ENCODE measurements around the gene SDCBP2.

The SDCBP2 gene

GRCh38 chr20:1370548-1371110 is 41.7 kb upstream of the SDCBP2 start:
- H3K27ac ChIP-seq, result no peak overlapping the region
- no peak for TF ChIP-seq ZFX (IDR thresholded peaks at IDR 0.05; ENCODE audit: borderline replicate concordance)
- TF ChIP-seq, protein P1, sequence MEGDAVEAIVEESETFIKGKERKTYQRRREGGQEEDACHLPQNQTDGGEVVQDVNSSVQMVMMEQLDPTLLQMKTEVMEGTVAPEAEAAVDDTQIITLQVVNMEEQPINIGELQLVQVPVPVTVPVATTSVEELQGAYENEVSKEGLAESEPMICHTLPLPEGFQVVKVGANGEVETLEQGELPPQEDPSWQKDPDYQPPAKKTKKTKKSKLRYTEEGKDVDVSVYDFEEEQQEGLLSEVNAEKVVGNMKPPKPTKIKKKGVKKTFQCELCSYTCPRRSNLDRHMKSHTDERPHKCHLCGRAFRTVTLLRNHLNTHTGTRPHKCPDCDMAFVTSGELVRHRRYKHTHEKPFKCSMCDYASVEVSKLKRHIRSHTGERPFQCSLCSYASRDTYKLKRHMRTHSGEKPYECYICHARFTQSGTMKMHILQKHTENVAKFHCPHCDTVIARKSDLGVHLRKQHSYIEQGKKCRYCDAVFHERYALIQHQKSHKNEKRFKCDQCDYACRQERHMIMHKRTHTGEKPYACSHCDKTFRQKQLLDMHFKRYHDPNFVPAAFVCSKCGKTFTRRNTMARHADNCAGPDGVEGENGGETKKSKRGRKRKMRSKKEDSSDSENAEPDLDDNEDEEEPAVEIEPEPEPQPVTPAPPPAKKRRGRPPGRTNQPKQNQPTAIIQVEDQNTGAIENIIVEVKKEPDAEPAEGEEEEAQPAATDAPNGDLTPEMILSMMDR (IDR thresholded peaks at IDR 0.05), result no peak

DNA sequence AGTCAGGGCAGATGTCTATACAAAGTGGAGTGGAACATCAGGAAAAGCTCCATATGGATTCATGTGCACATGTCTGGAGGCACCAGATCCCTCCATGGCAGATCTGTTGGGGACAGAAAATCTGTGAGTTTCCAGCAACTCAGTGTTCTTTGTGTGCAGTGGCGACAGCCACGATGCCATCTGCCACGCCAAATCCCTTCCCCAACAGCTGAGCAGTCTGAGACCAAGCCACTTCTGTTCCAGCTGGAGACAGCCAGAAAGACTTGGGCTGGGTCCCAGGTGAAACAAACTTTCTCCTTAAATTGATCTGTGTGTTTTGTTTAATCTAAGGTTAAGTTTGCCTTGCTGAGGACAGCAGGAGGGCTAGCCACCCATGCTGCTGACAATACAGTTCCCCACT is 41.0 kb upstream of the SDCBP2 start:
- TF ChIP-seq, protein P1 (IDR thresholded peaks at IDR 0.05), result no peak
- no peak for TF ChIP-seq ZFX (IDR thresholded peaks at IDR 0.05; ENCODE audit: borderline replicate concordance)
- H3K27ac ChIP-seq, result no peak overlapping the region

GRCh38 chr20:1368448-1369199 is 39.7 kb upstream of the SDCBP2 start:
- TF ChIP-seq, protein P1 (IDR thresholded peaks at IDR 0.05), result no peak
- no peak for TF ChIP-seq ZFX (IDR thresholded peaks at IDR 0.05; ENCODE audit: borderline replicate concordance)
- no peak overlapping the region for H3K27ac ChIP-seq

- no peak for TF ChIP-seq ZFX (IDR thresholded peaks at IDR 0.05; ENCODE audit: borderline replicate concordance)
- no peak overlapping the region for H3K27ac ChIP-seq
Observed at GRCh38 chr20:1367479-1367878, 38.5 kb upstream of the SDCBP2 start.

DNA sequence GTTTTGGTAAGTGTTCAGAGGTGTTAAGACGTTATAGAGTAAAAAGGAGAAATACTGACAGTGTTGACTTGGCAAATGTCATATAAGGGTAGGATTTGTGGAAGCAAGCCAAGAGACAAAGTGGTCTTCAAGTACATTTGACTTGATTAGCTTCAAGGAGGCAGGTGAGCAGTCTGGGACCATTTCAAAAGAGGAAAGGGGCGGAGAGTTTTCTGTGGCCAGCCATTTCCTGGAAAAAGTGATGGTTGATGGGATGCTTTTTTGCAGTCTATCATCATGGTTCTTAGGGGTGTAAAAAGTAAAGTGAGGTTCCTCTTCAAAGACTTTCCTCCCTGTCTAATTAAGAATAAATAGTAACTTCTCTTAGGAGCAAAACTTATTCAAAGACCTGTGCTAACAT is 35.2 kb upstream of the SDCBP2 start:
- TF ChIP-seq, protein P1 (IDR thresholded peaks at IDR 0.05), result no peak
- no peak for TF ChIP-seq ZFX (IDR thresholded peaks at IDR 0.05; ENCODE audit: borderline replicate concordance)
- no peak overlapping the region for H3K27ac ChIP-seq

- no peak overlapping the region for H3K27ac ChIP-seq
- TF ChIP-seq ZFX (IDR thresholded peaks at IDR 0.05; ENCODE audit: borderline replicate concordance), result no peak
- TF ChIP-seq, protein P1 (IDR thresholded peaks at IDR 0.05), result no peak
Observed at GRCh38 chr20:1363522-1363921, 34.6 kb upstream of the SDCBP2 start.

DNA sequence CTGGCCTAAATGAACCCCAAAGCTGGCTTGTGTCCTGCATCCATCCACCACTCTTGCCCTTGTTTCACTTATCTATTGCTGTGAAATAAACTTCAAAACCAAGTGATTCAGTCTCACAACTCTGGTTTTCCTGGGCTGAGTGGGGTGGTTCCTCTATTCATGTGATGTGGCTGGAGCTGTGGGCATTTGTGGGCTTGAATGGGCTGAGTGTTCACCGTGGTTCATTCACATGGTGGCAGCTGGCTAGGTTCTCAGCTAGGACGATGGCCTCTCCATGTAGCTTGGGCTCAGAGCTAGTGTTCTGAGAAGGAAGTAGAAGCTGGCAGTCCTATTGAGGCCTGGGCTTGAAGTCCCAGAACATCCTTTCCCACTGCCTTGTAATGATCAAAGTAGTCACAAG is 33.5 kb upstream of the SDCBP2 start:
- TF ChIP-seq ZFX (IDR thresholded peaks at IDR 0.05; ENCODE audit: borderline replicate concordance), result no peak
- H3K27ac ChIP-seq, result no peak overlapping the region

DNA sequence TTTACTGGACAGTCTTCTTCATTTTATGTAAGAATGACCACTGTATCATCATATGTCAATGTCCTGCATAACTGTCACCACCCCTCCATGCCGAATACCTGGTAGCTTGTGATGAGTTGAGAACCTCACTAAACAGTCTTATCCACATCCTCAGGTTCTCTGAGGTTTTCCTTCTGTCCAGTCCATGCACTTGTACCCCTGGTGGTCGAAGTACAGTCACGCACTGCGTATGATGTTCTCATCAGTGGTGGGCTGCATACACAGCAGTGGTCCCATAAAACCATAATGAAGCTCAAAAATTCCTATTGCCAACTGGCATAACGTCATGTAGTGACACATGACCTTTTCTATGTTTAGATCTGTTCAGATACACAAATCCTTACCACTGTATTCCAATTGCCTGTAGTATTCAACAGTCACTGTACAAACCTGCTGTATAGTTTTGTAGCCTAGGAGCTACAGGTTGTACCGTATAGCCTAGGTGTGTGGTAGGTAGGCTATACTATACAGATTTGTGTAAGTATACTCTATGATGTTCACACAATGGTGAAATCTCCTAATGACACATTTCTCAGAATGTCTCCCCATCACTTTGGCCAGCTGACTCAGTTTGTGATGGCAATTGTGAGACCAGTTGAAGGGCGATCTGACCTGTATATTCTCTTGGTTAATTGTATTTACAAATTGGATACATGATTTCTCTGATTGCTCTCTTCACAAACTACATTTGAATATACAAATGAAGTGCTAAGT is 31.3 kb upstream of the SDCBP2 start:
- H3K27ac ChIP-seq, result no peak overlapping the region
- TF ChIP-seq, protein P1 (IDR thresholded peaks at IDR 0.05), result no peak
- no peak for TF ChIP-seq ZFX (IDR thresholded peaks at IDR 0.05; ENCODE audit: borderline replicate concordance)

Measured in 22Rv1 (cell line).